Fibroblast of skin of scalp (primary cell): ENCODE measurements around the gene ORAI2. TPM values are rescaled to one million over a fixed set of nuclear protein-coding genes. Genes with fewer than 3 reads are reported as not detected.
"Not testable (repeated sequence)": the region's sequence is repeated elsewhere in the genome, so short reads cannot be mapped to it uniquely, and the experiment has no call there.

Experiments used
- DNase-seq: peaks from one replicate; pipeline ENCODE4 v3.0.0-alpha.2; 2013
- polyA plus RNA-seq, 2 experiments: library from polyadenylated mRNA; unstranded; fragments of 120-200 nt; gene quantifications; one replicate each; pipeline ENCODE4 v1.2.1, GENCODE V29; 2013; ENCODE audit not compliant: insufficient read length in 2 of 2

ORAI2 gene
- polyA plus RNA-seq (2013, experiment 1 of 2; ENCODE audit: insufficient read length), result 29.4 TPM
- polyA plus RNA-seq (2013, experiment 2 of 2; ENCODE audit: insufficient read length), result 26.6 TPM

DNA sequence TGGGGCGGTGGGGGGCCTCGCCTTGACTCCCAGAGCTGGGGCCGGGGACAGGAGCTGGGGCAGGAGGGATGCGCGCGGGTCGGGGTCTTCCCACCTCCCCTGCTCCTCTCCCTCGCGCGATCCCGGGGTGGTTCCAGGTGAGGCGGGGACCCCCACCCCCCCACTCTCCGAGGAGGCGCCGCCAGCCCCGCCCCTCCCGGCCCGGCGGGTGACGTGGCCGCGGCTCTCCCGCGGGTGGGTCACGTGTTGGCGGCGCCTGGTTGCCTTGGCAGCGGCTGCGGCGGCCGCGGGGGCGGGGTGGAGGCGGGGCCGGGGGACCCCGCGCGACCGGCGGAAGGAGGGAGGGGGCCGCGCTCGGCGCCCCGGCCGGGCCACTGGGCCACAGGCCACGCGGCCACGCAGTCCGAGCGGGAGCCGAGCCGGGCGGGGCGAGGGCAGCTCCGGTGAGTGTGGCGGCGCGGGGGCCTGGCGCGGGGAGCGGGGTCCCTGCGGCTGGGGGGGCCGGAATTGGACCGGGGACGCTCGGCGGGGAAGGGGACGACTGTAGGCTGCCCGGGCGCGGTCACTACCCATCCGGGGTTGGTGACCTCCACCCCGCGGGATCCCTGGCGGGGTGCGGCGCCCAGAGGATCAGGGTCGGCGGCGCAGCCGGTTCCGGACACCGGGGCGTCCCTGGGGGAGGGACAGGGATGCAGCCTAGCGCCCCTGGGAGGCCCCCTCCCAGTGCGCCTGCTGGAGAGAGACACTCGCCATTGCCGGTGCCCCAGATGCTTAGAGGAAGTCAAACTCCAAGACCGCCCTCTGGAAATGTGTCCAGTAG, at the start of gene ORAI2:
TSS of gene ORAI2 (plus strand) at position 357 of the 820 bp plus-strand sequence. CDS start 5,382 bp downstream, outside the sequence.
- DNase-seq, result peak; percentile 78

- no peak for DNase-seq
Observed at GRCh38 chr7:102387064-102387463, 46.3 kb upstream of the ORAI2 start.

GRCh38 chr7:102389810-102390209, 43.6 kb upstream of the ORAI2 start:
- no peak for DNase-seq

- DNase-seq, result peak; percentile 69
Observed at GRCh38 chr7:102390697-102391484, 42.5 kb upstream of the ORAI2 start.

GRCh38 chr7:102392330-102392729, 41.0 kb upstream of the ORAI2 start:
- DNase-seq, result no peak

DNA sequence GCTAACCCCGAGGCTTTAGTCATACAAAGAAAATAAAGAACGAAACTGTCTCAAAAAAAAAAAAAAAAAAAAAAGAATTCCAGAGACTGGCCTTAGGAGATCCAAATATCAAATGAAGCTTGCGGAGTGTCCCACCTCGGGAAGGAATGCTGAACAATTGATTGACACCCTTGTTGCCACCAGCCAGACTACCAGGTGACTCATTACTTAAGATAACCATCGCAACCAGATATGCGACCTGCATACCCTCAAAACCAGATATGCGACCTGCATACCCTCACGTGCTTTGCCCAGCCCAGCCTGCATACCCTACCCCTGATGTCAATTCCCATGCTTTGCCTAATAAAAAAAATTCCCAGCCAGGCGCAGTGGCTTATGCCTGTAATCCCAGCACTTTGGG, 39.9 kb upstream of the ORAI2 start:
- no peak for DNase-seq

DNA sequence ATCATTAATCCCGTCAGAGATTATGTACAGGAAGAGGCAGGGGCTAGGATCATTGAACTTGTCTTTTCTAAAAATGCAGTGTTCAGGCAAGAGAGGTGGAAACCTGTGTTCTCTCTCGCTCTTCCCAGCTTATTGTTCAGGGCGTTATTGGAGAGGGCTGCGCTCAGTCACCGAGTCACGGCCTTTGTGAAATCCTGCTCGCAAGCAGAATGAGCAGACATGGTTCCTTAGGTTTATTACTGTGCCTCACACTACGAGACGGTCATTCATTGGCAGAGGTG, 37.8 kb upstream of the ORAI2 start:
- no peak for DNase-seq

DNA sequence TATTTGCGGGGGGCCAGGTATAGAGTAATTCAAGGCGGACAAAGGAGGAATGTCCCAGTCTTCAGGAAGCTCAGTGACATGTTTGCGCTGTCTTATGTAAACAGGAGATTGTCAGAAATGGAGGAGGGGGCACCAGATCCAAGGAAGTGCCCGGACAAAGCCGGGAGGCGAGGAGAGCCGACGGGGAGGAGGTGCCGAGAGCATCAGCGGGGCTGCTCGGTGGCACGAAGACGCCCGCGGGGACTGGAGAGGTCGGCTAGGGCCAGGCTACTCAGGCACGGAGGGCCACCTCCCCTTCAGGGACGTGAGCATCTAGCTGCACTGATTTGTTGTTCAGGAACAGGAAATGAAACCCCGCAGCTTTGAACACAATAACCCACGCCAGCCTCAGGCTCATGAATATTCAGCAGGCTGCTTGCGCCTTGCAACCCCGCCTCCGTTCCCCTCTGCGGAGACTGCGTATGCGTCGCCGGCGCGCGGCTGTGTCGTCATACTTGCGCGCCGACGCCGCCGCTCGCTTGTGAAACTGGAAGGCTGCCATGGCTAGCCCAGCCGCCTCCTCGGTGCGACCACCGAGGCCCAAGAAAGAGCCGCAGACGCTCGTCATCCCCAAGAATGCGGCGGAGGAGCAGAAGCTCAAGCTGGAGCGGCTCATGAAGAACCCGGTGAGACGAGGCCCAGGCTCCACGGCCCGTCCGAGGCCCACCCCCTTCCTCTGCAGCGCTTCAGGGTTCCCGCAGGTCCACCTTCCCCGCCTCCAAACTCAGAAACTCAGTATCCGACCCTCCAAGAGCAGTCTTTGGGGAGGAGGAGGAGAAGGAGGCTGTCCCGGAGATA, 37.3 kb upstream of the ORAI2 start, which contains the start of gene PRKRIP1:
TSS of gene PRKRIP1 (plus strand) at position 491 of the 837 bp plus-strand sequence. CDS start at position 540, 49 bp downstream.
- DNase-seq, result peak; percentile 91

GRCh38 chr7:102396710-102397019, 36.7 kb upstream of the ORAI2 start:
- DNase-seq, result no peak

- no peak for DNase-seq
Observed at GRCh38 chr7:102398543-102398942, 34.8 kb upstream of the ORAI2 start.

DNA sequence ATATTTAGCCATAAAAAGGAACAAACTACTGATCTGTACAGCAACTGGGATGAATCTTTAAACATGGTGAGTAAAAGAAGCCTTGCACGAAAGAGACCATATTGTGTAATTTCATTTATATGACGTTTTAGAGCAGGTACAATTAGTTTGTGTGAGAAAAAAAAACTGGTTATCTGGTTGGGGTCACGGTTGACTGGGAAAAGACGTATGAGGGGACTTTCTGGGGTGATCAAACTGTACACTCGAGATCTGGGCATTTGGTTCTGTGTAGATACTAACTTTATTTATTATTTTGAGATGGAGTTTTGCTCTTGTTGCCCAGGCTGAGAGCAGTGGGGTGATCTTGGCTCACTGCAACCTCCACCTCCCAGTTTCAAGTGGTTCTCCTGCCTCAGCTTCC, 33.0 kb upstream of the ORAI2 start:
- DNase-seq, result no peak

DNA sequence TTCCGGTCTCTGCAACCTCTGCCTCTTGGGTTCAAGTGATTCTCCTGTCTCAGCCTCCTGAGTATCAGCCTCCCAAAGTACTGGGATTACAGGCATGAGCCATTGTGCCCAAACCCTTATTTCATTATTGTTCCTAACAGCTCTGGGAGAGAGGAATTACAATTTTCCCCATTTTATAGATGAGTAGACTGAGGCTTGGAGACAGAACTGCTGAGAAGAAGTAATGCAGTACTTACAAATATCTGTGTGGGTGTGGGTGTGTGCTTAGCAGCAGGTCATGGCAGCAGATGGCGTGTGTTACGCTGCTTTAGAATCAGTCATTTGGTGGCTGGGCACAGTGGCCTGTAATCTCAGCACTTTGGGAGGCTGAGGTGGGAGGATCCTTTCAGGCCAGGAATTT, 29.8 kb upstream of the ORAI2 start:
- DNase-seq, result no peak

- DNase-seq, result peak; percentile 48
Observed at GRCh38 chr7:102404005-102404861, 29.1 kb upstream of the ORAI2 start.

DNA sequence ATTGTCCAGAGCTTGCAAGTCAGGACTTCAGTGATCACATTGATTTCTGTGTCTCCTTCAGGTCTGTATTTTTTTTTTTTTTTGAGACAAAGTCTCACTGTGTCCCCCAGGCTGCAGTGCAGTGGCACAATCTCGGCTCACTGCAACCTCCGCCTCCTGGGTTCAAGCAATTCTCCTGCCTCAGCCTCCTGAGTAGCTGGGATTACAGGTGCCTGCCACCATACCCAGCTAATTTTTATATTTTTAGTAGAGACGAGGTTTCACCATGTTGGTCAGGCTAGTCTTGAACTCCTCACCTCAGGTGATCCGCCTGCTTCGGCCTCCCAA, 28.6 kb upstream of the ORAI2 start:
- not testable (repeated sequence) for DNase-seq

- no peak for DNase-seq
Observed at GRCh38 chr7:102407910-102408309, 25.5 kb upstream of the ORAI2 start.

- DNase-seq, result not testable (repeated sequence)
Observed at GRCh38 chr7:102408530-102408929, 24.8 kb upstream of the ORAI2 start.

DNA sequence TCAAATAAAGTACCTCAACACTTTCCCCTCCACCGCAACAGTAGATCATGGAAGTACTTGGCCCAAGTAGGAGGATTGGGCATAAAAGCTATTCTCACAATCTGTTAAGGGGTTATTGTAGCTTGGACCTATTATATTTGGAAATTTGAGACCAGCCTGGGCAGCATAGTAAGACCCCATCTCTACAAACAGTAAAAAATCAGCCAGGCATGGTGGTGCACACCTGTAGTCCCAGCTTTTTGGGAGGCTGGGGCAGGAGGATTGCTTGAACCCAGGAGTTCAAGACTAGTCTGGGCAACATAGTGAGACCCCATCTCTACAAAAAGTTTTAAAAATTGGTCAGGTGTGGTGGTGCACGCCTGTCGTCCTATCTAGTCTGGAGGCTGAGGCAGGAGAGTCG, 24.0 kb upstream of the ORAI2 start:
- no peak for DNase-seq

GRCh38 chr7:102410123-102410522, 23.3 kb upstream of the ORAI2 start:
- DNase-seq, result no peak

DNA sequence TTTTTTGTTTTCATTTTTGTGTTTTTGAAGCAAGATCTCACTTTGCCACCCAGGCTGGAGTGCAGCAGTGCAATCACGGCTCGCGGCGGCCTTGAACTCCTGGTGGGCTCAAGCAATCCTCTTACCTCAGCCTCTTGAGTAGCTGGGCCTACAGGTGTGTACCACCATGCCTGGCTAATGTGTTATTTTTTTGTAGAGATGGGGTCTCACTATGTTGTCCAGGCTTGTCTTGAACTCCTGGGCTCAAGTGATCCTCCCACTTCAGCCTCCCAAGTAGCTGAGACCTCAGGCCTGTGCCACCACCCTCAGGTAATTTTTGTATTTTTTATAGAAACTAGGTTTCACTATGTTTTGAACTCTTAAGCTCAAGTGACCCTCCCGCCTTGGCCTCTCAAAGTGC, 22.5 kb upstream of the ORAI2 start:
- no peak for DNase-seq

GRCh38 chr7:102412548-102412947, 20.8 kb upstream of the ORAI2 start:
- DNase-seq, result peak; percentile 17

- no peak for DNase-seq
Observed at GRCh38 chr7:102413091-102413490, 20.3 kb upstream of the ORAI2 start.

GRCh38 chr7:102413611-102414010, 19.8 kb upstream of the ORAI2 start:
- DNase-seq, result no peak
